Neuronal stem cell (in vitro differentiated cells): ENCODE measurements around the gene PI4K2B.
A peak's percentile ranks its signal among the peaks of the same experiment; 100 is the strongest.

Source experiments
- DNase-seq: peaks from one replicate; pipeline ENCODE4 v3.0.0-alpha.2; 2013; ENCODE audit warnings: low spot score
- H2AFZ ChIP-seq: one replicate; pipeline ENCODE4 v1.6.1; 2013; ENCODE audit warnings: mild to moderate bottlenecking, low read length, inconsistent platforms
- H2AK5ac ChIP-seq: 2 replicates; pipeline ENCODE4 v1.6.1; 2013; ENCODE audit warnings: low read depth, mild to moderate bottlenecking, inconsistent platforms, low read length, moderate library complexity, mixed read lengths
- H2BK120ac ChIP-seq: 2 replicates; pipeline ENCODE4 v1.6.1; 2013; ENCODE audit warnings: low read depth, mild to moderate bottlenecking, inconsistent platforms, low read length, moderate library complexity, mixed read lengths
- H2BK12ac ChIP-seq: one replicate; pipeline ENCODE4 v1.6.1; 2013; ENCODE audit warnings: low read length, inconsistent platforms
- H2BK15ac ChIP-seq: 2 replicates; pipeline ENCODE4 v1.6.1; 2013; ENCODE audit warnings: mild to moderate bottlenecking, low read length, inconsistent platforms, mixed read lengths
- H2BK5ac ChIP-seq: one replicate; pipeline ENCODE4 v1.6.1; 2013; ENCODE audit warnings: inconsistent platforms, mild to moderate bottlenecking, low read length, moderate library complexity
- H3K14ac ChIP-seq: one replicate; pipeline ENCODE4 v1.6.1; 2013; ENCODE audit warnings: low read length, inconsistent platforms
- H3K18ac ChIP-seq: 2 replicates; pipeline ENCODE4 v1.6.1; 2013; ENCODE audit warnings: low read length, inconsistent platforms
- H3K23ac ChIP-seq: 2 replicates; pipeline ENCODE4 v1.6.1; 2013; ENCODE audit warnings: low read depth, mild to moderate bottlenecking, mixed read lengths, low read length, inconsistent platforms; ENCODE audit not compliant: poor library complexity
- H3K27ac ChIP-seq: replicated peaks from 3 replicates; pipeline ENCODE4 v1.5.1; 2013; ENCODE audit warnings: low read length, inconsistent platforms
- H3K27me3 ChIP-seq, 3 experiments: 2 replicates each; pipeline ENCODE4 v1.6.1; 2013; ENCODE audit warnings: low read length in 3 of 3, mild to moderate bottlenecking in 2 of 3, inconsistent platforms in 1 of 3, low read depth in 1 of 3, mixed read lengths in 1 of 3, moderate library complexity in 1 of 3; ENCODE audit not compliant: control insufficient read depth in 3 of 3, insufficient read depth in 3 of 3
- H3K36me3 ChIP-seq, 2 donors: replicated peaks in 1 of 2; 2 replicates each; pipeline ENCODE4 v1.6.1; 2013; ENCODE audit warnings: low read length in 2 of 2; ENCODE audit not compliant: control insufficient read depth in 2 of 2, insufficient read depth in 2 of 2
- H3K4ac ChIP-seq: 2 replicates; pipeline ENCODE4 v1.6.1; 2013; ENCODE audit warnings: inconsistent platforms, mild to moderate bottlenecking, low read length, moderate library complexity
- H3K4me1 ChIP-seq, 2 donors: 1 replicate in 1 of 2; 2 replicates in 1 of 2; pipeline ENCODE4 v1.6.1; 2013; ENCODE audit warnings: low read length in 2 of 2, low read depth in 1 of 2; ENCODE audit not compliant: control insufficient read depth in 2 of 2, insufficient read depth in 1 of 2
- H3K4me2 ChIP-seq: one replicate; pipeline ENCODE4 v1.6.1; 2013; ENCODE audit warnings: mild to moderate bottlenecking, low read length, inconsistent platforms; ENCODE audit not compliant: insufficient read depth, poor library complexity, severe bottlenecking
- H3K4me3 ChIP-seq, 2 donors: 2 replicates each; pipeline ENCODE4 v1.5.1; 2013; ENCODE audit warnings: low read length in 2 of 2, mild to moderate bottlenecking in 2 of 2, inconsistent platforms in 1 of 2, moderate library complexity in 1 of 2
- H3K79me1 ChIP-seq: one replicate; pipeline ENCODE4 v1.6.1; 2013; ENCODE audit warnings: low read depth, mild to moderate bottlenecking, inconsistent platforms, low read length, moderate library complexity
- H3K9ac ChIP-seq: one replicate; pipeline ENCODE4 v1.6.1; 2013; ENCODE audit warnings: mild to moderate bottlenecking, low read depth, low read length, inconsistent platforms; ENCODE audit not compliant: poor library complexity
- H3K9me3 ChIP-seq, 2 donors: replicated peaks in 1 of 2; 2 replicates each; pipeline versions ENCODE3 to v1.6.1; 2013; ENCODE audit warnings: low read length in 2 of 2, mild to moderate bottlenecking in 2 of 2, inconsistent platforms in 1 of 2, low read depth in 1 of 2, mixed read lengths in 1 of 2, moderate library complexity in 1 of 2; ENCODE audit not compliant: control insufficient read depth in 2 of 2, insufficient read depth in 1 of 2
- H4K8ac ChIP-seq: one replicate; pipeline ENCODE4 v1.6.1; 2013; ENCODE audit warnings: low read depth, mild to moderate bottlenecking, inconsistent platforms, low read length, moderate library complexity
- H4K91ac ChIP-seq: one replicate; pipeline ENCODE4 v1.6.1; 2013; ENCODE audit warnings: low read length, low read depth, mild to moderate bottlenecking, inconsistent platforms; ENCODE audit not compliant: poor library complexity
- WGBS, 2 donors: extraction: QIAGEN DNeasy Blood & Tissue Kit; methylation state at CpG; one replicate each; pipeline ENCODE4 v1.1.7; 2013; ENCODE audit warnings: missing lambda C conversion rate in 2 of 2, mixed read lengths in 1 of 2; ENCODE audit not compliant: insufficient read length in 2 of 2, insufficient replicate concordance in 1 of 2; ENCODE audit errors: extremely low coverage in 2 of 2; 5-methylcytosine and 5-hydroxymethylcytosine counted together

PI4K2B gene

DNA sequence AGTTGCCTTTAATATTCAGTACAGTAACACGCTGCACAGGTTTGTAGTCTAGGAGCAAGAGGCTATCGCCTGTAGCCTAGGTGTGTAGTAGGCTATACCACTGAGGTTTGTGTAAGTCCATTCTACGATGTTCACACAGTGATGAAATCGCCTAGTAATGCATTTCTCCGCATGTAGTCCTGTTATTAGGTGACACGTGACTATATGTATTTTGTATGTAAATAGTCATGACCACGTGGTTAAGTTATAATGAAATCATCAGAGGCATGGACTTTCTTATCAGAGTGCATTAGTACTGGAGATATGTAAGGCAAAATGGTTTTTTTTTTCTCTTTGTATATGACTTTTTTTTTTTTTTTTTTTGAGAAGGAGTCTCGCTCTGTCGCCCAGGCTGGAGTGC lies 68.8 kb downstream of the PI4K2B start:
- no peak overlapping the region for H3K18ac ChIP-seq
- no peak overlapping the region for H2BK12ac ChIP-seq
- H3K27me3 ChIP-seq: no peaks in the 10 kb centered on the region
- no peaks in the 10 kb centered on the region for H3K36me3 ChIP-seq
- no peak overlapping the region for H2BK5ac ChIP-seq
- H3K23ac ChIP-seq: no peak overlapping the region
- no peak overlapping the region for H4K91ac ChIP-seq
- H3K9me3 ChIP-seq: no peaks in the 10 kb centered on the region
- H3K4me1 ChIP-seq: no peaks in the 10 kb centered on the region
- no peak overlapping the region for H3K4me3 ChIP-seq
- no peak for DNase-seq
- H3K4me2 ChIP-seq: no peak overlapping the region
- no peak overlapping the region for H2AK5ac ChIP-seq
- no peak overlapping the region for H3K9ac ChIP-seq
- H2BK120ac ChIP-seq: no peak overlapping the region
- no peak overlapping the region for H2BK15ac ChIP-seq
- H3K27ac ChIP-seq: no peak overlapping the region
- H3K79me1 ChIP-seq: no peaks in the 10 kb centered on the region
- no CpG with 5 or more reads among the region's 9 CpGs for WGBS, 2 donors
- no peak overlapping the region for H4K8ac ChIP-seq
- no peak overlapping the region for H2AFZ ChIP-seq
- H3K4ac ChIP-seq: no peak overlapping the region
- H3K14ac ChIP-seq: no peak overlapping the region

- Histone ChIP-seq H3K14ac (no peak overlapping the region), H3K36me3 (no peaks in the 10 kb centered on the region), H2AFZ (no peak overlapping the region), H3K4me2 (no peak overlapping the region), H4K91ac (no peak overlapping the region), H3K9me3 (no peaks in the 10 kb centered on the region), H3K4ac (no peak overlapping the region), H3K9ac (no peak overlapping the region), H2BK5ac (no peak overlapping the region), H3K23ac (no peak overlapping the region), H4K8ac (no peak overlapping the region), H2AK5ac (no peak overlapping the region), H2BK15ac (no peak overlapping the region), H3K79me1 (no peaks in the 10 kb centered on the region), H3K27ac (no peak overlapping the region), H3K18ac (no peak overlapping the region), H3K4me3 (no peak overlapping the region), H2BK12ac (no peak overlapping the region), H2BK120ac (no peak overlapping the region), H3K27me3 (no peaks in the 10 kb centered on the region), H3K4me1 (no peaks in the 10 kb centered on the region)
- no CpG with 5 or more reads among the region's 3 CpGs for WGBS, 2 donors
- no peak for DNase-seq
Observed at GRCh38 chr4:25303578-25303977, 69.7 kb downstream of the PI4K2B start.

DNA sequence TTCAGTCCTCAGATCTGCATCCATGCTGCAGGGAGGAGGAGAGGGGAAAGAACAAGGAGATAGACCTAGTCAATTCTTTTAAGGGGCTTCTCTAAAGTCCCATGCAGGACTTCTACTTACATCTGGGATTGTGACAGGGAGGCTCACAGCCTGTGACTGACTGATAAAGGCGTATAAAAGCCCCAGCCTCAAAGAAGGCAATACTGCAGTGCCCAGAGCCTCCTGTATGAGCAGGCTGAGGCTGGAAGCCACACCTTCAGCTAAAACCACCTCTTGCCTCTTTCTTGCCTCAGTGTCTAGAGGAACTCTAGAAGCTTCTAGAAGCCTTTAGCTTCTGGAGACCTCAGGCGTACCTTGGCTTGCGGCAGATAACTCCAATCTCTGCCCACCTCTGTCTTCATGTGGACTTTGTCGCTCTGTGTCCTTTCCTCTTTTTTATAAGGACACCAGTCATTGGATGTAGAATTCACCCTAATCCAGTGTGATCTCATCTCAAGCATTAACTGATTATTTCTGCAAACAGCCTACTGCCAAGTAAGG lies 72.8 kb downstream of the PI4K2B start:
- H3K18ac ChIP-seq: no peak overlapping the region
- no peak overlapping the region for H3K9ac ChIP-seq
- H2BK15ac ChIP-seq: no peak overlapping the region
- no peak overlapping the region for H2AFZ ChIP-seq
- H2BK5ac ChIP-seq: no peak overlapping the region
- no peak overlapping the region for H2AK5ac ChIP-seq
- H4K8ac ChIP-seq: no peak overlapping the region
- no peaks in the 10 kb centered on the region for H3K36me3 ChIP-seq
- H3K27ac ChIP-seq: no peak overlapping the region
- no peaks in the 10 kb centered on the region for H3K79me1 ChIP-seq
- H3K4me1 ChIP-seq: no peaks in the 10 kb centered on the region
- H2BK12ac ChIP-seq: no peak overlapping the region
- no peak overlapping the region for H3K14ac ChIP-seq
- no peak overlapping the region for H3K23ac ChIP-seq
- H4K91ac ChIP-seq: no peak overlapping the region
- H3K9me3 ChIP-seq: no peaks in the 10 kb centered on the region
- no peaks in the 10 kb centered on the region for H3K27me3 ChIP-seq
- H3K4me2 ChIP-seq: no peak overlapping the region
- DNase-seq: no peak
- no peak overlapping the region for H3K4me3 ChIP-seq
- no CpG with 5 or more reads among the region's 4 CpGs for WGBS, 2 donors
- H3K4ac ChIP-seq: no peak overlapping the region
- H2BK120ac ChIP-seq: no peak overlapping the region

DNA sequence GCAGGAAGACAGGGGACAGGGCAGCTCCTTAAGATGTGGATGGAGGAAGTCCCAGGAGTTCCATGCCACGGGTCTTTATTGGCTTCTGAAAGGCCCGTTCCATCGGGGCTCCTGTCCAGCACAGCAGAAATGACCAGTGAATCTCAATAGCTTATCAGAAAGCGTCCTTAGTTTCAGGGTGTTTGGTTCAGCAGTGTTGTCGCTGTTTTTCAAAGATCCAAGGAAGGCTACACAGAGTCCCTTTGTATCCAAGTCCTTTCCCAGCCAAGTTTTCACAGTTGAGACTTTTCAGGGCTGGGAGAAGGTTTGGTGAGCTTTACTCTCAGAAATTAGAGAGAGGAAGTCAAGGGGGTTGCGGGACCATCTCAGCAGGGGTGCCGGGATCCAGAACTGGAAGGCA lies 73.8 kb downstream of the PI4K2B start:
- DNase-seq: no peak
- H3K36me3 ChIP-seq: no peaks in the 10 kb centered on the region
- WGBS, 2 donors: no CpG with 5 or more reads among the region's 7 CpGs
- H3K4me1 ChIP-seq: no peaks in the 10 kb centered on the region
- H3K9ac ChIP-seq: peak overlapping the region; percentile 66
- peak overlapping the region; percentile 72 for H2AFZ ChIP-seq
- H2BK5ac ChIP-seq: no peak overlapping the region
- H3K79me1 ChIP-seq: no peaks in the 10 kb centered on the region
- H2AK5ac ChIP-seq: no peak overlapping the region
- no peak overlapping the region for H2BK120ac ChIP-seq
- no peak overlapping the region for H3K18ac ChIP-seq
- H3K4me2 ChIP-seq: no peak overlapping the region
- H4K91ac ChIP-seq: no peak overlapping the region
- no peak overlapping the region for H3K27ac ChIP-seq
- H3K14ac ChIP-seq: no peak overlapping the region
- H4K8ac ChIP-seq: no peak overlapping the region
- no peaks in the 10 kb centered on the region for H3K9me3 ChIP-seq
- no peak overlapping the region for H2BK15ac ChIP-seq
- no peak overlapping the region for H3K4ac ChIP-seq
- no peaks in the 10 kb centered on the region for H3K27me3 ChIP-seq
- H3K4me3 ChIP-seq: no peak overlapping the region
- H3K23ac ChIP-seq: no peak overlapping the region
- H2BK12ac ChIP-seq: no peak overlapping the region
